H9 (cell line): Measurements from ENCODE around the gene TMEM35B. TPM values are rescaled to one million over a fixed set of nuclear protein-coding genes. Genes with fewer than 3 reads are reported as not detected.

Source experiments
- DNase-seq: peaks from one replicate; pipeline ENCODE4 v3.0.0-alpha.2; 2017
- H2AFZ ChIP-seq: one replicate; pipeline ENCODE4 v1.6.1; 2013; ENCODE audit warnings: mild to moderate bottlenecking, low read length, control low read depth, moderate library complexity
- H2AK5ac ChIP-seq: 2 replicates; pipeline ENCODE4 v1.6.1; 2013; ENCODE audit warnings: low read length, control low read depth, mixed read lengths; ENCODE audit not compliant: insufficient read length
- H2BK120ac ChIP-seq: one replicate; pipeline ENCODE4 v1.6.1; 2013; ENCODE audit warnings: low read depth, mild to moderate bottlenecking, low read length, control low read depth, inconsistent platforms; ENCODE audit not compliant: poor library complexity, severe bottlenecking
- H2BK12ac ChIP-seq: 2 replicates; pipeline ENCODE4 v1.6.1; 2013; ENCODE audit warnings: low read length, control low read depth, mixed read lengths, low read depth; ENCODE audit not compliant: insufficient read length
- H2BK15ac ChIP-seq: 2 replicates; pipeline ENCODE4 v1.6.1; 2013; ENCODE audit warnings: low read depth, low read length, control low read depth
- H2BK20ac ChIP-seq: one replicate; pipeline ENCODE4 v1.6.1; 2013; ENCODE audit warnings: low read depth, mild to moderate bottlenecking, low read length, control low read depth, inconsistent platforms; ENCODE audit not compliant: poor library complexity, severe bottlenecking
- H2BK5ac ChIP-seq: 2 replicates; pipeline ENCODE4 v1.6.1; 2013; ENCODE audit warnings: low read length, control low read depth, mixed read lengths; ENCODE audit not compliant: insufficient read length
- H3K14ac ChIP-seq: 2 replicates; pipeline ENCODE4 v1.6.1; 2013; ENCODE audit warnings: low read length, control low read depth; ENCODE audit not compliant: insufficient read depth
- H3K18ac ChIP-seq: 2 replicates; pipeline ENCODE4 v1.6.1; 2013; ENCODE audit warnings: low read depth, mild to moderate bottlenecking, mixed read lengths, low read length, control low read depth; ENCODE audit not compliant: insufficient read length
- H3K23ac ChIP-seq: 2 replicates; pipeline ENCODE4 v1.6.1; 2013; ENCODE audit warnings: low read length, control low read depth, mixed read lengths, low read depth; ENCODE audit not compliant: insufficient read length
- H3K23me2 ChIP-seq: 2 replicates; pipeline ENCODE4 v1.6.1; 2013; ENCODE audit warnings: low read depth, mild to moderate bottlenecking, mixed read lengths, low read length, control low read depth; ENCODE audit not compliant: insufficient read length, poor library complexity, severe bottlenecking
- H3K27ac ChIP-seq: 2 replicates; pipeline ENCODE4 v1.5.1; 2013; ENCODE audit warnings: low read length, control low read depth, mixed read lengths, low read depth; ENCODE audit not compliant: insufficient read length
- H3K27me3 ChIP-seq: 2 replicates; pipeline ENCODE4 v1.6.1; 2013; ENCODE audit warnings: low read length, control low read depth, inconsistent platforms; ENCODE audit not compliant: insufficient read depth
- H3K4ac ChIP-seq: 2 replicates; pipeline ENCODE4 v1.6.1; 2013; ENCODE audit warnings: low read depth, mild to moderate bottlenecking, control low read depth, inconsistent platforms, low read length, moderate library complexity
- H3K4me1 ChIP-seq: 2 replicates; pipeline ENCODE4 v1.6.1; 2013; ENCODE audit warnings: low read length, control low read depth, inconsistent platforms; ENCODE audit not compliant: insufficient read depth
- H3K4me2 ChIP-seq: 2 replicates; pipeline ENCODE4 v1.6.1; 2013; ENCODE audit warnings: low read length, control low read depth, mixed read lengths; ENCODE audit not compliant: insufficient read length, insufficient read depth
- H3K56ac ChIP-seq: 2 replicates; pipeline ENCODE4 v1.6.1; 2013; ENCODE audit warnings: low read depth, mild to moderate bottlenecking, mixed read lengths, low read length, control low read depth; ENCODE audit not compliant: insufficient read length
- H3K79me1 ChIP-seq: 2 replicates; pipeline ENCODE4 v1.6.1; 2013; ENCODE audit warnings: low read depth, mild to moderate bottlenecking, moderate library complexity, low read length, control low read depth, inconsistent platforms; ENCODE audit not compliant: insufficient read depth, poor library complexity, severe bottlenecking
- H3K79me2 ChIP-seq: 2 replicates; pipeline ENCODE4 v1.6.1; 2013; ENCODE audit warnings: low read length, control low read depth, inconsistent platforms; ENCODE audit not compliant: insufficient read depth
- H3K9ac ChIP-seq: 2 replicates; pipeline ENCODE4 v1.6.1; 2013; ENCODE audit warnings: low read length, control low read depth, mixed read lengths; ENCODE audit not compliant: insufficient read length; ENCODE audit errors: extremely low read depth
- H3K9me3 ChIP-seq: one replicate; pipeline ENCODE4 v1.6.1; 2013; ENCODE audit warnings: low read depth, low read length, inconsistent platforms; ENCODE audit not compliant: control insufficient read depth
- H3T11ph ChIP-seq: one replicate; pipeline ENCODE4 v1.6.1; 2013; ENCODE audit warnings: mild to moderate bottlenecking, low read length, control low read depth, inconsistent platforms
- H4K20me1 ChIP-seq: one replicate; pipeline ENCODE4 v1.6.1; 2013; ENCODE audit not compliant: control insufficient read depth, insufficient read length, insufficient read depth
- H4K5ac ChIP-seq: 2 replicates; pipeline ENCODE4 v1.6.1; 2013; ENCODE audit warnings: low read depth, mild to moderate bottlenecking, mixed read lengths, low read length, control low read depth; ENCODE audit not compliant: insufficient read length
- H4K8ac ChIP-seq: replicated peaks from 2 replicates; pipeline ENCODE4 v1.6.1; 2013; ENCODE audit warnings: low read length, control low read depth, mixed read lengths, low read depth; ENCODE audit not compliant: insufficient read length
- H4K91ac ChIP-seq: 2 replicates; pipeline ENCODE4 v1.6.1; 2013; ENCODE audit warnings: low read depth, mild to moderate bottlenecking, moderate library complexity, mixed read lengths, low read length, control low read depth; ENCODE audit not compliant: insufficient read length
- H3K27ac Mint-ChIP-seq, 3 experiments: 2 replicates in 2 of 3; 3 replicates in 1 of 3; pipeline ENCODE4 v1.8.0; 2020 to 2021; ENCODE audit warnings: mixed read lengths in 3 of 3, mild to moderate bottlenecking in 1 of 3, moderate library complexity in 1 of 3
- H3K27me3 Mint-ChIP-seq: 2 replicates; pipeline ENCODE4 v1.8.0; 2021; ENCODE audit warnings: low read depth, mild to moderate bottlenecking, moderate library complexity, mixed read lengths
- H3K36me3 Mint-ChIP-seq, 3 experiments: 2 replicates in 2 of 3; 3 replicates in 1 of 3; pipeline ENCODE4 v1.8.0; 2020 to 2021; ENCODE audit warnings: low read depth in 3 of 3, mixed read lengths in 3 of 3; ENCODE audit not compliant: insufficient read depth in 1 of 3
- H3K4me1 Mint-ChIP-seq, 2 experiments: 2 replicates each; pipeline ENCODE4 v1.8.0; 2020; ENCODE audit warnings: mixed read lengths in 2 of 2
- H3K4me3 Mint-ChIP-seq, 2 experiments: 2 replicates in 1 of 2; 3 replicates in 1 of 2; pipeline ENCODE4 v1.8.0; 2020 to 2021; ENCODE audit warnings: mild to moderate bottlenecking in 2 of 2, mixed read lengths in 2 of 2, moderate library complexity in 1 of 2
- H3K9me3 Mint-ChIP-seq, 2 experiments: 2 replicates in 1 of 2; 3 replicates in 1 of 2; pipeline ENCODE4 v1.8.0; 2020; ENCODE audit warnings: mild to moderate bottlenecking in 2 of 2, mixed read lengths in 2 of 2, moderate library complexity in 1 of 2
- CTCF ChIP-seq: fragments of 200-600 bp; sonication (generic); conservative IDR thresholded peaks from 3 replicates; pipeline ENCODE4 v1.8.0; 2021; ENCODE audit warnings: antibody characterized with exemption, mild to moderate bottlenecking
- WGBS: extraction: QIAGEN DNeasy Blood & Tissue Kit; methylation state at CpG from one replicate; pipeline ENCODE4 v1.1.7; 2013; ENCODE audit warnings: missing lambda C conversion rate, low lambda C conversion rate, mixed read lengths; ENCODE audit not compliant: insufficient read length; ENCODE audit errors: extremely low coverage; 5-methylcytosine and 5-hydroxymethylcytosine counted together
- total RNA-seq: library from RNA; stranded (reverse); gene quantifications from 2 replicates; pipeline ENCODE4 v1.2.1, GENCODE V29; 2021

The TMEM35B gene
- total RNA-seq, 1 experiment from 2014 or later: 7.7 TPM

DNA sequence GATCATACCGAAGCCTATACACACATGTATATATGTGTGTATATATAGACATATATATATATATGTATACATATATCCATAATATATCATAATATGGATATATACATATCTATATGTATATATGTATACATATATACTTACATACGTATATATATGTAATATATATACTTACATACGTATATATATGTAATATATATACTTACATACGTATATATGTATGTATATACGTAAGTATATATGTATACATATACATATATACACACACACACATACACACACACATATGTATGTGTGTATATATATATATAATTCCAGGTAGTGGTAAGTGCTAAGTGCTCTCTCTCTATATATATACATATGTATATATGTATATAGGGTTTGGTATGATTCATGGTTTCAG is 9.7 kb upstream of the TMEM35B start:
- no peaks in the 10 kb centered on the region for H3K79me2 ChIP-seq
- H3K27me3 Mint-ChIP-seq: no peaks in the 10 kb centered on the region
- H2BK120ac ChIP-seq: no peak overlapping the region
- H3K23me2 ChIP-seq: no peaks in the 10 kb centered on the region
- no peaks in the 10 kb centered on the region for H3K9me3 ChIP-seq
- H4K20me1 ChIP-seq: no peaks in the 10 kb centered on the region
- H3K9me3 Mint-ChIP-seq: no peaks in the 10 kb centered on the region
- H3K79me1 ChIP-seq: no peaks in the 10 kb centered on the region
- H3K27ac ChIP-seq: no peak overlapping the region
- no peaks in the 10 kb centered on the region for H3K36me3 Mint-ChIP-seq
- H4K8ac ChIP-seq: no peak overlapping the region
- no peak overlapping the region for H3K9ac ChIP-seq
- no peak overlapping the region for H2AK5ac ChIP-seq
- H3K4me1 ChIP-seq: no peaks in the 10 kb centered on the region
- no peak overlapping the region for H4K91ac ChIP-seq
- no peaks in the 10 kb centered on the region for H3K4me1 Mint-ChIP-seq
- no peak overlapping the region for H2BK12ac ChIP-seq
- H2BK15ac ChIP-seq: no peak overlapping the region
- H3K4ac ChIP-seq: no peak overlapping the region
- no peak overlapping the region for H3K56ac ChIP-seq
- WGBS: no CpG with 5 or more reads among the region's 5 CpGs
- no peak overlapping the region for H3K4me3 Mint-ChIP-seq
- H3K27ac Mint-ChIP-seq: no peak overlapping the region
- no peak overlapping the region for H2BK5ac ChIP-seq
- no peak overlapping the region for H2AFZ ChIP-seq
- H3K23ac ChIP-seq: no peak overlapping the region
- no peak for DNase-seq
- no peaks in the 10 kb centered on the region for H3K27me3 ChIP-seq
- H2BK20ac ChIP-seq: no peak overlapping the region
- no peak overlapping the region for H4K5ac ChIP-seq
- no peak overlapping the region for H3K14ac ChIP-seq
- TF ChIP-seq CTCF: no peak
- no peak overlapping the region for H3K18ac ChIP-seq
- no peak overlapping the region for H3K4me2 ChIP-seq
- no peak overlapping the region for H3T11ph ChIP-seq
